PC-3 (cell line): ENCODE data around the gene ANAPC16. TPM values are rescaled to one million over a fixed set of nuclear protein-coding genes. Genes with fewer than 3 reads are reported as not detected.

Source experiments
- ATAC-seq: fragments of 200-7000 bp; cut with Tn5 transposase; 2 replicates; pipeline ENCODE4 v1.9.1; 2020; ENCODE audit warnings: mild to moderate bottlenecking, moderate library complexity
- BruUV-seq: library from RNA; stranded (reverse); fragments of 400-500 nt; replicated peaks from 2 replicates; lab custom pipeline; 2021; lab: Mats Ljungman, UMichigan
- CTCF ChIA-PET: fragments of 300-600 bp; sonication (Branson Sonifier 250); formaldehyde crosslinking; loops from one replicate; lab custom pipeline; 2022; ENCODE audit warnings: antibody characterized with exemption; lab: Charles Lee
- POLR2A ChIA-PET: fragments of 300-600 bp; sonication (Branson Sonifier 250); formaldehyde crosslinking; loops from one replicate; lab custom pipeline; 2022; ENCODE audit warnings: antibody characterized with exemption; ENCODE audit not compliant: unreplicated experiment; lab: Charles Lee
- DNase-seq: peaks from one replicate; pipeline ENCODE4 v3.0.0-alpha.2; 2015
- H2AFZ ChIP-seq: fragments of 300-600 bp; sonication (generic); 2 replicates; pipeline ENCODE4 v1.6.0; 2016; ENCODE audit warnings: antibody characterized with exemption, low read length
- H3F3A ChIP-seq: fragments of 300-600 bp; sonication (generic); one replicate; pipeline ENCODE4 v1.6.0; 2017; ENCODE audit warnings: antibody characterized with exemption, low read length, control low read depth, mild to moderate bottlenecking; ENCODE audit not compliant: unreplicated experiment
- H3K27ac ChIP-seq: fragments of 300-600 bp; sonication (generic); 2 replicates; pipeline ENCODE4 v1.5.1; 2016; ENCODE audit warnings: mild to moderate bottlenecking, low read length
- H3K27me3 ChIP-seq: fragments of 300-600 bp; sonication (generic); 2 replicates; pipeline ENCODE4 v1.6.1; 2016; ENCODE audit warnings: low read length, mixed read lengths
- H3K36me3 ChIP-seq: fragments of 300-600 bp; sonication (generic); 2 replicates; pipeline ENCODE4 v1.6.1; 2016; ENCODE audit warnings: low read depth, mixed run types, low read length, mixed read lengths
- H3K4me1 ChIP-seq: fragments of 300-600 bp; sonication (generic); 2 replicates; pipeline ENCODE4 v1.5.1; 2016; ENCODE audit warnings: low read length; ENCODE audit not compliant: insufficient read depth
- H3K4me2 ChIP-seq: fragments of 300-600 bp; sonication (generic); 2 replicates; pipeline ENCODE4 v1.6.0; 2016; ENCODE audit warnings: low read length
- H3K4me3 ChIP-seq: fragments of 300-600 bp; sonication (generic); 2 replicates; pipeline ENCODE4 v1.5.1; 2016; ENCODE audit warnings: mild to moderate bottlenecking, low read length, mixed read lengths
- H3K79me2 ChIP-seq: fragments of 300-600 bp; sonication (generic); 2 replicates; pipeline ENCODE4 v1.6.1; 2017; ENCODE audit warnings: low read length, mixed read lengths
- H3K9ac ChIP-seq: fragments of 300-600 bp; sonication (generic); 2 replicates; pipeline ENCODE4 v1.6.0; 2016; ENCODE audit warnings: mild to moderate bottlenecking, low read length
- H3K9me2 ChIP-seq: fragments of 300-600 bp; sonication (generic); replicated peaks from 2 replicates; pipeline ENCODE4 v1.6.1; 2016; ENCODE audit warnings: mixed run types, low read length, mixed read lengths
- H3K9me3 ChIP-seq: fragments of 300-600 bp; sonication (generic); 2 replicates; pipeline ENCODE4 v1.6.1; 2016; ENCODE audit warnings: low read length, mixed read lengths
- H4K20me1 ChIP-seq: fragments of 300-600 bp; sonication (generic); 2 replicates; pipeline ENCODE4 v1.6.1; 2016; ENCODE audit warnings: low read length, mixed read lengths
- CTCF ChIP-seq: fragments of 300-600 bp; sonication (generic); conservative IDR thresholded peaks from 2 replicates; pipeline ENCODE4 v1.5.1; 2017; ENCODE audit warnings: antibody characterized with exemption, low read depth, mild to moderate bottlenecking, low read length
- EZH2 ChIP-seq: fragments of 300-600 bp; sonication (generic); IDR thresholded peaks from one replicate; pipeline ENCODE4 v1.6.1; 2017; ENCODE audit warnings: antibody characterized with exemption, mild to moderate bottlenecking, low read length; ENCODE audit not compliant: unreplicated experiment
- EZH2phosphoT487 ChIP-seq: fragments of 300-600 bp; sonication (generic); IDR thresholded peaks from 2 replicates; pipeline ENCODE4 v1.6.1; 2018; ENCODE audit warnings: mild to moderate bottlenecking, antibody characterized with exemption, low read length, borderline replicate concordance
- intact Hi-C: fragments of 100-400 bp; cut with micrococcal nuclease; formaldehyde crosslinking; loops from 2 replicates; pipeline ENCODE4 v1.9.0; 2023
- total RNA-seq: library from RNA; depleted of rRNA; stranded (reverse); fragments of >200 nt; gene quantifications from 2 replicates; pipeline ENCODE4 v1.2.3, GENCODE V29; 2014

Gene ANAPC16
- total RNA-seq, 1 experiment from 2014 or later: 23.9 TPM

GRCh38 chr10:72175149-72175548 lies 40.7 kb upstream of the ANAPC16 start:
- POLR2A ChIA-PET: no interaction called here
- no peak overlapping the region for H3K27ac ChIP-seq

GRCh38 chr10:72176701-72177100 lies 39.1 kb upstream of the ANAPC16 start:
- Histone ChIP-seq H3K9me3 (no peaks in the 10 kb centered on the region), H3K27me3 (no peaks in the 10 kb centered on the region), H3K36me3 (no peaks in the 10 kb centered on the region), H3K9ac (no peak overlapping the region), H3F3A (no peaks in the 10 kb centered on the region), H4K20me1 (no peaks in the 10 kb centered on the region), H3K4me3 (no peak overlapping the region), H3K4me2 (no peak overlapping the region), H2AFZ (no peak overlapping the region), H3K27ac (no peak overlapping the region), H3K4me1 (peaks cover 9% of the 10 kb centered on the region), H3K9me2 (no peaks in the 10 kb centered on the region), H3K79me2 (no peaks in the 10 kb centered on the region)
- ChIA-PET POLR2A (no interaction called here), CTCF (no interaction called here)
- TF ChIP-seq CTCF: no peak
- no peak for TF ChIP-seq EZH2
- TF ChIP-seq EZH2phosphoT487: no peak
- no peak for ATAC-seq
- intact Hi-C loops: no loop called here
- no peak for DNase-seq
- BruUV-seq: no TSS peak

More at GRCh38 chr10:72175149-72175548, 40.7 kb upstream of the ANAPC16 start:
- Histone ChIP-seq H3K4me3 (no peak overlapping the region), H3K4me2 (no peak overlapping the region), H3K9me2 (no peaks in the 10 kb centered on the region), H3K36me3 (no peaks in the 10 kb centered on the region), H4K20me1 (no peaks in the 10 kb centered on the region), H3K27me3 (no peaks in the 10 kb centered on the region), H3K9ac (no peak overlapping the region), H3K4me1 (peaks cover 20% of the 10 kb centered on the region), H3F3A (no peaks in the 10 kb centered on the region), H2AFZ (no peak overlapping the region), H3K9me3 (no peaks in the 10 kb centered on the region), H3K79me2 (no peaks in the 10 kb centered on the region)
- intact Hi-C loops: no loop called here
- ATAC-seq (peak; percentile 27; the same call in 1 of the 2 replicates), DNase-seq (no peak)
- CTCF ChIA-PET: interaction anchor here (0.6 kb wide), 1 partner anchor 331 kb away, joined by 3 read pairs; no protein-coding TSS in a partner anchor
- BruUV-seq: no TSS peak
- TF ChIP-seq EZH2: no peak
- TF ChIP-seq EZH2phosphoT487: no peak
- no peak for TF ChIP-seq CTCF

- Histone ChIP-seq H3K9me3 (no peaks in the 10 kb centered on the region), H3K4me3 (no peak overlapping the region), H2AFZ (no peak overlapping the region), H3K27ac (no peak overlapping the region), H4K20me1 (no peaks in the 10 kb centered on the region), H3K9me2 (no peaks in the 10 kb centered on the region), H3K27me3 (no peaks in the 10 kb centered on the region), H3K4me2 (no peak overlapping the region), H3K9ac (no peak overlapping the region), H3F3A (no peaks in the 10 kb centered on the region), H3K79me2 (no peaks in the 10 kb centered on the region), H3K36me3 (no peaks in the 10 kb centered on the region), H3K4me1 (peaks cover 8% of the 10 kb centered on the region)
- ATAC-seq (no peak), DNase-seq (no peak)
- ChIA-PET CTCF (no interaction called here), POLR2A (no interaction called here)
- intact Hi-C loops: no loop called here
- TF ChIP-seq CTCF: no peak
- no peak for TF ChIP-seq EZH2phosphoT487
- no peak for TF ChIP-seq EZH2
- no TSS peak for BruUV-seq
These were observed 38.4 kb upstream of the ANAPC16 start for GRCh38 chr10:72177454-72177853.
